ACHN (cell line): Measurements from ENCODE around the gene ZNF749.

Experiments used
- DNase-seq: peaks from one replicate; pipeline ENCODE4 v3.0.0-alpha.2; 2015
- in situ Hi-C: cut with HindIII; loops from 2 replicates; pipeline ENCODE4 v1.10.0; 2017; ENCODE audit warnings: low sequenced_read_pairs, low pct_ligation_motif_present, low pct_unique_long_range_greater_than_20kb

The ZNF749 gene

DNA sequence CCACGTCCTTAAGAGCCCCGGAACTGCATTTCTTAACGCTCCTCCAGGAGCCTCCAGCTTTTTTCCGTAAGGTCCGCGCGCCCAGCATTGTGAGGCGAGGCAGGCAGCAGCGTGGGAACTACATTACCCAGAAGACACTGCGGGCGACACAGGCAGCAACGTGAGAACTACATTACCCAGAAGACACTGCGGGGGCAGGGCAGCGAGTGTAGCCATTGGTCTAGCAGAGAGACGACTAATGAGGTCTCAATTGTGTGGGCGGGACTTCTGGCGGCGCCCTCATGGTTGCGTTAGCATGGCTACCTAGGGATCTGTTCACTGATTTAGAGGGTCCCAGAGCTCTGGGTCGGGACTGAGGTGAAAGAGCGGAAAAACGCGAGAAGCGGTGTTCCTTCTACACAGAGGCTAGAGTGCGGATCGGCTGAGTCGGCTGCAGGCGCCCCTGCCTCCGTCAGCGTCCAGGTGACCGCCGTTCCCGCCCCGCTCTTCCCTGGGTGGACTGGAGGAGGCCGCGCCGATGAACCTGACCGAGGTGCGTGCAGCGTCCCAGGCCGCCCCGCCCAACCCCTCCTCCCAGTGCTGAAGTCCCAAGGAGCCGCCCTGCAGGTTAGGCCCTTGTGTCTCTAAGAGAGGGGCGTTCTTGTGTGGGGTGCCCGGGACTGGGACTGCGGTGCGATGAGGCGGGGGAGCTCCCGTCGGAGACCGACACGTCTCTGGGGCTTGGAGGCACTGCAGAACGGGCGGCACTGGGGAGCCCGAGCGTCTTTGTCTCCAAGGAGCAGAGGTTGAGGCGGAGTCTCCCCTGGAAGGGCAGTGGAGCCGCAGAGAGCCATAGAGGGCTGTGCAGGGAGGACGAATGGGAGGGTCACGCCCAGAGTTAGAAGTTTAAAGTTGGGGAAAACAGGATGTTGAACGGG lies at the start of gene ZNF749:
ZNF749 (plus strand) TSS at position 264 of the 917 bp plus-strand sequence; CDS start at position 518, 254 bp downstream.
- DNase-seq = peak; percentile 95
- in situ Hi-C loops = no loop called here

DNA sequence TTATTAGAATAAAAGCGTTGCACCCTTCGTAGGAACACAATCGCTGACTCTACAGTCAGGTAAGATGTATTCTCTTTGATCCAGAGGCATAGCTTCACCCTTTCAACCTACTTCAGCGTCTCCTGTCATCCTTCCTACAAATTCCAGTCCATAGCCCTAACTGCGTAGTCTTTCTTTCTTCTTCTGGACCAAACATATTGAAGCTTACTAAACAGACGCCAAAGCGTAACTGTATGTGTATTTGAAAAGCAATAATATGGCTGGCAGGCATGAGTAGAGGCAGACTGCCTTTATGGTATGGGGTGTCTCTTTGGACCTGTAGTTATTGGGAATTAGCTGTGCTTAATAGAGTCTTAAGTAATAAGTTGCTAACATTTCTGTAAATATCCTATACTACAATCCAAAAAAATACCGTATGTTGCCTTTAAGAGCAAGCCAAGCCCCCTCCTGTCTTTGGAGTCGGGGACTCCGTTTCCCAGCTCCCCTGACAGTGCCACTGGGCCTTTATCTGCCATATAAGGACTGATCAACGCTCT lies 45.9 kb upstream of the ZNF749 start:
- in situ Hi-C loops = no loop called here
- DNase-seq = no peak

GRCh38 chr19:57389730-57390598 lies 45.2 kb upstream of the ZNF749 start, which contains the start of gene ZNF548:
Gene ZNF548 (plus strand): TSS chr19:57389854. CDS start chr19:57390100, 246 bp downstream.
- peak; percentile 96 for DNase-seq
- in situ Hi-C loops = no loop called here

DNA sequence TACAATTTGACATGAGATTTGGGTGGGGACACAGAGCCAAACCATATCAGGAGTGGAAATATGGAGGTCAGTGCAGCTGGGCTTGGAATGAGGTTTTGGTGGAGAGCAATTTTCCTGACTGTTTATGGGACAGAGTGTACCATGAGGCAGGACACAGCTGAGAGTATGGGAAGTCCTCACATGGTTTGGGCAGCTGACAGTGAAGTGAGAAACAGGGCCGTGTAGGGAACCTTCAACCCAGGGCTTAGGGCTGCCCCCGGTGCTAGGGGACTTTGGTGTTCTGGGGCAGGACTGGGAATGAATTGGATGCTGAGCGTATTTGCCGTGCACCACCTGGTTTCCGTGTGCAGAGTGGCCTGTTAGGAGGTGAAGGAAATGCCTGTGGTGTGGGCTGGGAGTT lies 39.4 kb upstream of the ZNF749 start:
- no peak for DNase-seq
- in situ Hi-C loops = no loop called here

GRCh38 chr19:57398868-57399267 lies 36.3 kb upstream of the ZNF749 start:
- in situ Hi-C loops = no loop called here
- DNase-seq = no peak

- no peak for DNase-seq
- in situ Hi-C loops = no loop called here
Measured at GRCh38 chr19:57403737-57404563, 31.2 kb upstream of the ZNF749 start.

- DNase-seq = peak; percentile 20
- in situ Hi-C loops = no loop called here
Measured at GRCh38 chr19:57406516-57407123, 28.5 kb upstream of the ZNF749 start.

GRCh38 chr19:57410877-57411671 lies 24.1 kb upstream of the ZNF749 start, which contains the start of gene ZNF17:
Gene ZNF17 (plus strand): TSS chr19:57411161. CDS start chr19:57413616, 2,455 bp downstream.
- peak; percentile 92 for DNase-seq
- in situ Hi-C loops = no loop called here

DNA sequence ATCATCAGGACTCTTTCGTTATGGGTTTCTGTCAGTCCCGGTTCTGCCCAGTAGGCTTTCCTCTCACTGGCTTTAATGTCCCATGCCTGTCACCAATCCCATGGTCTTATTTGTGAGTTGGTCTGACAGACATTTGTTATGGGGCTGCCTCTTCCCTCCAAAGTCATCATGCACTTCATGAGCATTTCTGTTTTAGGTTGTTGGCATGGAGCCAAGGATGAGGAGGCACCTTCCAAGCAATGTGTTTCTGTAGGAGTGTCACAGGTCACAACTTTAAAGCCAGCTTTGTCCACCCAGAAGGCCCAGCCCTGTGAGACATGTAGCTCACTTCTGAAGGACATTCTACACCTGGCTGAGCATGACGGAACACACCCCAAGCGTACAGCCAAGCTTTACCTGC lies 15.7 kb upstream of the ZNF749 start:
- no peak for DNase-seq
- in situ Hi-C loops = no loop called here

- in situ Hi-C loops = no loop called here
- DNase-seq = no peak
Measured at GRCh38 chr19:57421037-57421436, 14.1 kb upstream of the ZNF749 start.

DNA sequence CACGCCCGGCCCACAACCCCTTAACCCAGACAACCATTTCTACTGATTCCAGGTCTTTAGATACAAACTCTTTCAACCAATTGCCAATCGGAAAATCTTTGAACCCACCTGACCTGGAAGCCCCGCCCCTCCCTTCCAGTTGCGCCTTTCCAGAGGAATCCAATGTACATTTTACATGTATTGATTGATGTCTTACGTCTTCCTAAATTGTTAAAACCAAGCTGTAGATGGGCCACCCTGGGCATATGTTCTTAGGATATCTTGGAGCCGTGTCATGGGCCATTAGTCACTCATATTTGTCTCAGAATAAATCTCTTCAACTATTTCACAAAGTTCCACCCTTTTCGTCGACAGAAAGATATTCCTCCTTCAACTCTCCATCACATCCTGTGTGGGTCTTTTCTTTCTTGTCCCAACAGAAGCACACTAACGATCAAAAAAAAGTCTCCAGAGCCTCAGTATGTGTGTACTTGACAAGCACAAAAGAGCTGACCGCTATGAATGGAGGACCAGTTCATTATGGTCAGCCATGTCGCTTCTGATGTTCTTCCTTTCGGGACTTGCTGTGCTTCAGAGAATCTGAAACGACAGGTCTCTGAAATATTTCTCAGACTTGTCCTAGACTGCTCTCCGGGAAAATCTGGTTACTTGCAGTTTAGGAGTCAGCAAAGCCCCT lies 601 bp upstream of the ZNF749 start:
- no peak for DNase-seq

DNA sequence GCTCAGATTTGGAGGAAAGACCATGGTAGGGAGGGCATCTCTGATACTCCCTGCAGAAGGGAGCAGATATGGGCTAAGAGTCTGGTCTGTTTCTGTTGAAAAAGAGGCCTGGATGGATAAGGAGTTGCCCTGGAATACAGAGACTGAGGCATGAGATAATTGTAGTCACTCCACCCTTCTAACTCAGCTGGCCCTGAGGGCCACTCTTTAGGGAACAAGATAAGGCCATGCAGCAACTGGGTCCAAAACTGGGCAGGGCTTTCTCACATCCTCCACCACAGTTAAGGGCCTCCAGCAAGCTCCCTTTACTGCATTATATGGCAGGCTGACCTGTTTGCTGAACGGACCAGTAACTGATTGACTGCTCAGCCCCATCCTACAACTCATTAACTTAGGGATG lies 1.3 kb downstream of the ZNF749 start:
- DNase-seq = no peak
- in situ Hi-C loops = no loop called here

More for the DNA sequence above, 601 bp upstream of the ZNF749 start:
- in situ Hi-C loops = no loop called here

DNA sequence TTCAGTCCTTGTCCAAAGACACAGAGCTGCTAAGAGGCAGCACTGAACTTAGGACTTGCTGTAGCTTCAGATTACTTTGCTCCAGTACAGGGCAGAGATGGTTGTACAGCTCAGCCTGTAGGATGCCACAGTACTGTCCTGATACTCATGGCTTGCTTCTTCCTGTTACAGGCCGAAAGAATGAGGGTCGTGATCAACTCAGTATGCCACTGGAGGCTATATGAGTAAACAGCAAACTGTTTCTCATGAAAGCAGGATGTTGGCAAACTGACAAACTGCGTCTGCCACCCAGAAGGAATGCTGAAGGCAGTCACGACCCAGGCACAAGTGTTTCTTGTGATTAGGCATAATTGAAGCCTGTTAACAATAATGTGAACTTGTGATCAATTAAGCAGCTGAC lies 2.8 kb downstream of the ZNF749 start:
- no peak for DNase-seq
- in situ Hi-C loops = no loop called here

DNA sequence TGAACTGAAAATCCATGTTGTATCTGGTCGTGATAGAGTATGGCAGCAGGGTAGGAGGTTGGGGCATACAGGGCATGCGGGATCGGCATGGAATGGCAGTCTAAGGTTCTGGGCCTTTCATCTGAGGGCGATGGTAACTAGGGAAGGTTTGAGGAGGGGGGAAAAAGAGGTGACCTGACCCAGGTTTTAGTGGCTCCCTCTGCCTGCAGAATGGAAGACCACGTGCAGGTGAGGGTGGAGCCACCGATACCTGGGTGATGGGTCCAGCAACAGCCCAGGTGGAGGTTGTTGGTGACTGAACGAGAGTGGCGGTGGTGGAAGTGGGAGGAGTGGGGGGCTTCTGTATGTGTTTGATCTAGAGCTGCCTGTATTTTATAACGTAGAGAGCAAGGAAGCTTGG lies 3.8 kb downstream of the ZNF749 start:
- in situ Hi-C loops = no loop called here
- DNase-seq = no peak

DNA sequence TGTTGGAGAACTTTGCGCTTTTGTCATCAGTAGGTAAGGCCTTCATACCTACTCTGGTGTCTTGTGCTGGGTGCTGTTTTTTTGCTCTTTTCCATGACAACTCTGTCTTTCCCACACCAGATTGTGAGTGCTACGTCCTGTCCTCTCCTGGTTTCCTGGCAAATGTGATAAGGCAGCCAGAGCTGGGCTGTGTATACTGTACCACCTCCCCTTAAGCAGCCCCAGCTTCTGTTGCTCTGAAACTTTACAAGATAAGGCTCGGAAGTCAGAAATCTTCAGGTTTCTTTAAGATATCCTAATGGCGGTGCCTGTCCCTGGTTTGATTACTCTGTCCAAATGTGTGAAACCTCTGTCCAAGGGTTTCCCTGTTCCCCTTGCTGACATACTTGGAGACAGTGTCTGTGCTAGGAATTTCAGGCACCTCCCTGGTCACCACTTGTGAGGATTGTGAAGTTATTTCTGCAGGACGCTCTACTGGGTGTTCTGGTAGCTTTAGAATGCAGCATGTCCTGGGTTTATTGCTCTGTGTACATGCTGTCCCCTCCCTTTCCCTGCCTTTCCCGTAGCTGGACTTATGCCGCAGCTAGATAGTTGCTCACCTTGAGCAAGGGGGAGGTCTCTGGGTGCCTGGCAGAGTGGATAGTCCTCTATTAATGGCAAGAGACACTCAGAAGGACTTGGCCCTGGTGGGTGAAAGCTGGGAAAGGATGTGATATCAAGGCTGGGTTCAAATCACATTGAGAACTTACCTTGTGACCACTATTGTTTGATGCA lies 7.0 kb downstream of the ZNF749 start:
- in situ Hi-C loops = no loop called here
- no peak for DNase-seq
